T follicular helper cell (primary cell): ENCODE data around the gene KLK3.
"Not testable (repeated sequence)": the region's sequence is repeated elsewhere in the genome, so short reads cannot be mapped to it uniquely, and the experiment has no call there.

Experiments used
- DNase-seq: peaks from one replicate; pipeline ENCODE4 v3.0.0-alpha.2; 2020; ENCODE audit warnings: low read depth

Gene KLK3

GRCh38 chr19:50861496-50862286 lies 7.0 kb downstream of the KLK3 start:
- no peak for DNase-seq

GRCh38 chr19:50869479-50869878 lies 14.8 kb downstream of the KLK3 start:
- DNase-seq, result no peak

GRCh38 chr19:50870417-50871089 lies 15.8 kb downstream of the KLK3 start:
- no peak for DNase-seq

- DNase-seq, result no peak
Observed at GRCh38 chr19:50873056-50873455, 18.3 kb downstream of the KLK3 start, which contains the start of gene KLK2. Gene KLK2 (plus strand): TSS chr19:50873439. CDS start chr19:50873474, 35 bp downstream.

- DNase-seq, result no peak
Observed at GRCh38 chr19:50874211-50874610, 19.5 kb downstream of the KLK3 start.

- DNase-seq, result no peak
Observed at GRCh38 chr19:50875795-50876422, 21.2 kb downstream of the KLK3 start.

- DNase-seq, result no peak
Observed at GRCh38 chr19:50876456-50876855, 21.7 kb downstream of the KLK3 start.

- no peak for DNase-seq
Observed at GRCh38 chr19:50877338-50877737, 22.6 kb downstream of the KLK3 start.

- DNase-seq, result no peak
Observed at GRCh38 chr19:50878851-50879250, 24.1 kb downstream of the KLK3 start.

- no peak for DNase-seq
Observed at GRCh38 chr19:50880241-50880640, 25.5 kb downstream of the KLK3 start.

GRCh38 chr19:50882188-50882587 lies 27.5 kb downstream of the KLK3 start:
- DNase-seq, result no peak

GRCh38 chr19:50889638-50890037 lies 34.9 kb downstream of the KLK3 start:
- no peak for DNase-seq

GRCh38 chr19:50890422-50891252 lies 35.9 kb downstream of the KLK3 start:
- DNase-seq, result no peak

- no peak for DNase-seq
Observed at GRCh38 chr19:50891253-50891625, 36.5 kb downstream of the KLK3 start.

- DNase-seq, result no peak
Observed at GRCh38 chr19:50893047-50893736, 38.5 kb downstream of the KLK3 start.

GRCh38 chr19:50894478-50895356 lies 40.0 kb downstream of the KLK3 start:
- DNase-seq, result no peak

GRCh38 chr19:50896089-50896590 lies 41.4 kb downstream of the KLK3 start:
- not testable (repeated sequence) for DNase-seq

- DNase-seq, result no peak
Observed at GRCh38 chr19:50896591-50897190, 42.0 kb downstream of the KLK3 start.

GRCh38 chr19:50897191-50897607 lies 42.5 kb downstream of the KLK3 start:
- DNase-seq, result no peak

- DNase-seq, result no peak
Observed at GRCh38 chr19:50897612-50898011, 42.9 kb downstream of the KLK3 start.
